ENCODE data around the gene MBD1.
"Not testable (repeated sequence)": the region's sequence is repeated elsewhere in the genome, so short reads cannot be mapped to it uniquely, and the experiment has no call there.

The MBD1 gene

GRCh38 chr18:50312296-50313030 lies 31.1 kb upstream of the MBD1 start:
- H3K9ac ChIP-seq, result peak overlapping the region in 8 of 11 experiments; percentile 19 to 51 (median 26); a peak in 13 of 22 replicates
- peak overlapping the region; percentile 57 to 78 (median 70) for H3K4me2 ChIP-seq
- peak overlapping the region; percentile 32 to 73 (median 70); a peak in 21 of 22 replicates for H3K27ac ChIP-seq
- no peak for TF ChIP-seq Cebpa-rat (IDR thresholded peaks at IDR 0.05)
- no peaks in the 10 kb centered on the region for H3K36me3 ChIP-seq
- H4K20me1 ChIP-seq, result no peaks in the 10 kb centered on the region
- H3K4me1 ChIP-seq, result peaks cover 53 to 86% (median 65%) of the 10 kb centered on the region in 10 experiments
- no peak overlapping the region for H3K4me3 ChIP-seq
- H3K9me3 ChIP-seq (replicated peaks in 1 of 11), result peaks cover 0 to 26% (median 20%) of the 10 kb centered on the region in 11 experiments; a peak in 17 of 22 replicates
- no peaks in the 10 kb centered on the region for H3K27me3 ChIP-seq

GRCh38 chr18:50311650-50312049 lies 30.3 kb upstream of the MBD1 start:
- peaks cover 0 to 22% (median 20%) of the 10 kb centered on the region in 11 experiments; a peak in 17 of 22 replicates for H3K9me3 ChIP-seq (replicated peaks in 1 of 11)
- peaks cover 60 to 93% (median 74%) of the 10 kb centered on the region in 10 experiments for H3K4me1 ChIP-seq
- H3K36me3 ChIP-seq, result no peaks in the 10 kb centered on the region
- no peak for TF ChIP-seq Cebpa-rat (IDR thresholded peaks at IDR 0.05)
- H3K4me2 ChIP-seq, result peak overlapping the region; percentile 57 to 78 (median 70)
- no peaks in the 10 kb centered on the region for H3K27me3 ChIP-seq
- H3K9ac ChIP-seq, result no peak overlapping the region; a peak in 2 of 22 replicates
- H3K27ac ChIP-seq, result peak overlapping the region in 10 of 11 experiments; percentile 60 to 73 (median 70); a peak in 18 of 22 replicates
- 0 out of 20 replicates have a peak overlapping the region, but pooled peaks of 1 of the 10 experiments have one; percentile 7 for H3K4me3 ChIP-seq
- H4K20me1 ChIP-seq, result no peaks in the 10 kb centered on the region

GRCh38 chr18:50310080-50310479 lies 28.8 kb upstream of the MBD1 start:
- Histone ChIP-seq H3K9ac (no peak overlapping the region), H3K4me2 (0 out of 22 replicates have a peak overlapping the region, but pooled peaks of 2 of the 11 experiments have one; percentile 2 to 5), H3K27me3 (no peaks in the 10 kb centered on the region), H3K36me3 (no peaks in the 10 kb centered on the region), H3K9me3 (replicated peaks in 1 of 11) (peaks cover 5 to 27% (median 24%) of the 10 kb centered on the region in 11 experiments), H4K20me1 (no peaks in the 10 kb centered on the region), H3K4me3 (no peak overlapping the region), H3K27ac (peak overlapping the region in 6 of 11 experiments; percentile 21 to 85 (median 78); a peak in 8 of 22 replicates), H3K4me1 (peaks cover 54 to 78% (median 65%) of the 10 kb centered on the region in 10 experiments)
- TF ChIP-seq Cebpa-rat (IDR thresholded peaks at IDR 0.05), result no peak

- peak overlapping the region in 2 of 10 experiments; percentile 57 to 62; a peak in 1 of 20 replicates for H3K4me3 ChIP-seq
- H3K36me3 ChIP-seq, H3K27me3 ChIP-seq, H4K20me1 ChIP-seq: not testable (repeated sequence)
- peak overlapping the region; percentile 30 to 85 (median 78); a peak in 21 of 22 replicates for H3K27ac ChIP-seq
- H3K9me3 ChIP-seq (replicated peaks in 1 of 11), result peaks cover 7 to 37% (median 32%) of the 10 kb centered on the region in 11 experiments
- peaks cover 50 to 65% (median 58%) of the 10 kb centered on the region in 10 experiments for H3K4me1 ChIP-seq
- H3K4me2 ChIP-seq, result peak overlapping the region in 10 of 11 experiments; percentile 82 to 91 (median 87); a peak in 18 of 22 replicates
- peak overlapping the region in 8 of 11 experiments; percentile 17 to 78 (median 68); a peak in 11 of 22 replicates for H3K9ac ChIP-seq
These were observed 27.5 kb upstream of the MBD1 start for GRCh38 chr18:50308851-50309250.

GRCh38 chr18:50307738-50308470 lies 26.6 kb upstream of the MBD1 start:
- Histone ChIP-seq H3K9ac (peak overlapping the region; percentile 60 to 78 (median 72)), H3K9me3 (replicated peaks in 1 of 11) (peaks cover 7 to 39% (median 32%) of the 10 kb centered on the region in 11 experiments), H3K36me3 (no peaks in the 10 kb centered on the region), H3K4me2 (peak overlapping the region; percentile 82 to 91 (median 88)), H3K4me1 (peaks cover 42 to 56% (median 49%) of the 10 kb centered on the region in 10 experiments), H3K4me3 (peak overlapping the region; percentile 50 to 69 (median 57)), H3K27ac (peak overlapping the region; percentile 61 to 85 (median 78); a peak in 21 of 22 replicates), H4K20me1 (no peaks in the 10 kb centered on the region), H3K27me3 (no peaks in the 10 kb centered on the region)
- TF ChIP-seq Cebpa-rat (IDR thresholded peaks at IDR 0.05), result peak; percentile 71 to 96 (median 89)

GRCh38 chr18:50307400-50307737 lies 26.0 kb upstream of the MBD1 start:
- no peaks in the 10 kb centered on the region for H4K20me1 ChIP-seq
- H3K4me1 ChIP-seq, result peaks cover 36 to 51% (median 43%) of the 10 kb centered on the region in 10 experiments
- H3K36me3 ChIP-seq, result no peaks in the 10 kb centered on the region
- H3K9me3 ChIP-seq (replicated peaks in 1 of 11), result peaks cover 7 to 39% (median 32%) of the 10 kb centered on the region in 11 experiments
- TF ChIP-seq Cebpa-rat (IDR thresholded peaks at IDR 0.05), result no peak
- peak overlapping the region; percentile 50 to 69 (median 57) for H3K4me3 ChIP-seq
- H3K27me3 ChIP-seq, result no peaks in the 10 kb centered on the region
- peak overlapping the region; percentile 60 to 78 (median 72) for H3K9ac ChIP-seq
- peak overlapping the region; percentile 61 to 85 (median 78); a peak in 21 of 22 replicates for H3K27ac ChIP-seq
- peak overlapping the region; percentile 82 to 91 (median 88) for H3K4me2 ChIP-seq

GRCh38 chr18:50306944-50307343 lies 25.6 kb upstream of the MBD1 start:
- TF ChIP-seq Cebpa-rat (IDR thresholded peaks at IDR 0.05), result no peak
- Histone ChIP-seq H3K9me3 (replicated peaks in 1 of 11) (peaks cover 7 to 39% (median 32%) of the 10 kb centered on the region in 11 experiments), H3K9ac (peak overlapping the region; percentile 60 to 78 (median 72)), H3K27ac (peak overlapping the region in 10 of 11 experiments; percentile 65 to 85 (median 78); a peak in 20 of 22 replicates), H3K4me1 (peaks cover 34 to 47% (median 39%) of the 10 kb centered on the region in 10 experiments), H3K36me3 (no peaks in the 10 kb centered on the region), H3K4me2 (peak overlapping the region; percentile 82 to 91 (median 88)), H4K20me1 (no peaks in the 10 kb centered on the region), H3K27me3 (no peaks in the 10 kb centered on the region), H3K4me3 (peak overlapping the region; percentile 50 to 69 (median 57))

GRCh38 chr18:50301074-50301473 lies 19.8 kb upstream of the MBD1 start:
- Histone ChIP-seq H3K27ac (no peak overlapping the region), H3K4me3 (no peak overlapping the region), H3K27me3 (no peaks in the 10 kb centered on the region), H4K20me1 (no peaks in the 10 kb centered on the region), H3K4me2 (no peak overlapping the region), H3K36me3 (no peaks in the 10 kb centered on the region), H3K9ac (no peak overlapping the region), H3K9me3 (replicated peaks in 1 of 11) (peaks cover 7 to 19% (median 14%) of the 10 kb centered on the region in 11 experiments; a peak in 17 of 22 replicates), H3K4me1 (peaks cover 10 to 18% (median 13%) of the 10 kb centered on the region in 10 experiments)
- TF ChIP-seq Cebpa-rat (IDR thresholded peaks at IDR 0.05), result no peak
